HepG2 (cell line): ENCODE data around the gene MTA1. TPM values are rescaled to one million over a fixed set of nuclear protein-coding genes. Genes with fewer than 3 reads are reported as not detected.
A peak's percentile ranks its signal among the peaks of the same experiment; 100 is the strongest.

ENCODE experiments used
- CEBPB ChIP-seq: IDR thresholded peaks from 2 replicates; pipeline ENCODE4 v1.6.1; 2011; ENCODE audit warnings: low read depth, low read length, improper control_type of control experiment, borderline replicate concordance
- DMAP1 ChIP-seq: IDR thresholded peaks from 2 replicates; pipeline ENCODE4 v1.6.1; 2016
- FOXJ3 ChIP-seq: sonication (generic); formaldehyde crosslinking; IDR thresholded peaks from 2 replicates; pipeline ENCODE4 v1.4.0; 2020; ENCODE audit warnings: missing genetic modification reagents, mild to moderate bottlenecking, borderline replicate concordance
- FOXO4 ChIP-seq: sonication (generic); formaldehyde crosslinking; conservative IDR thresholded peaks from 2 replicates; pipeline ENCODE4 v1.8.1; 2023; ENCODE audit warnings: missing genetic modification reagents
- GRHL1 ChIP-seq: sonication (generic); formaldehyde crosslinking; conservative IDR thresholded peaks from 2 replicates; pipeline ENCODE4 v1.8.0; 2022; ENCODE audit warnings: missing genetic modification reagents
- HNRNPL ChIP-seq: fragments of 200-400 bp; formaldehyde crosslinking; IDR thresholded peaks from 2 replicates; pipeline ENCODE4 v1.6.1; 2017; ENCODE audit warnings: mild to moderate bottlenecking, low read depth, low read length
- HOXA5 ChIP-seq: sonication (generic); formaldehyde crosslinking; IDR thresholded peaks from 2 replicates; pipeline ENCODE4 v1.4.0; 2020; ENCODE audit warnings: missing genetic modification reagents
- NFE2L1 ChIP-seq: sonication (generic); formaldehyde crosslinking; IDR thresholded peaks from 2 replicates; pipeline ENCODE4 v1.4.0; 2020; ENCODE audit warnings: missing genetic modification reagents, mild to moderate bottlenecking, borderline replicate concordance
- TBL1XR1 ChIP-seq: fragments of 150-350 bp; IDR thresholded peaks from 2 replicates; pipeline ENCODE4 v1.6.1; 2014; ENCODE audit warnings: borderline replicate concordance, low read length; ENCODE audit not compliant: partially characterized antibody
- TCF12 ChIP-seq, 2 experiments: fragments of 450-650 bp in 1 of 2; sonication (generic) in 1 of 2; formaldehyde crosslinking in 1 of 2; IDR thresholded peaks; 2 replicates each; pipeline versions ENCODE4 v1.6.1 to v1.8.0; 2017 to 2022; ENCODE audit warnings: antibody characterized with exemption in 1 of 2, mild to moderate bottlenecking in 1 of 2, missing genetic modification reagents in 1 of 2, moderate library complexity in 1 of 2
- TRIM22 ChIP-seq: fragments of 450-650 bp; IDR thresholded peaks from 2 replicates; pipeline ENCODE4 v1.6.1; 2017
- ZBTB2 ChIP-seq: sonication (generic); formaldehyde crosslinking; IDR thresholded peaks from 2 replicates; pipeline ENCODE4 v1.8.0; 2022; ENCODE audit warnings: low read depth, missing genetic modification reagents
- ZFY ChIP-seq: sonication (generic); formaldehyde crosslinking; IDR thresholded peaks from 2 replicates; pipeline ENCODE4 v1.4.0; 2020; ENCODE audit warnings: missing genetic modification reagents
- ZNF121 ChIP-seq: sonication (generic); formaldehyde crosslinking; IDR thresholded peaks from 2 replicates; pipeline ENCODE4 v1.5.0; 2020; ENCODE audit warnings: mild to moderate bottlenecking, missing genetic modification reagents
- ZNF317 ChIP-seq: sonication (generic); formaldehyde crosslinking; IDR thresholded peaks from 2 replicates; pipeline ENCODE4 v1.5.0; 2020; ENCODE audit warnings: mild to moderate bottlenecking, missing genetic modification reagents
- polyA plus RNA-seq, 8 experiments: library from polyadenylated mRNA; depleted of rRNA in 3 of 8; stranded (reverse) in 7 of 8; unstranded in 1 of 8; fragments of >200 nt; fragmentation: Illumina TruSeq in 4 of 8; extraction: Trizol in 4 of 8; gene quantifications; 2 replicates each; pipeline versions ENCODE4 v1.2.1 to v1.2.3, GENCODE V29; 2011 to 2016; ENCODE audit warnings: low read depth in 4 of 8, missing spikeins in 1 of 8, mixed read lengths in 1 of 8; ENCODE audit not compliant: insufficient read depth in 1 of 8
- total RNA-seq, 5 experiments: library from RNA; depleted of rRNA; stranded (reverse); fragments of >200 nt; fragmentation: Illumina TruSeq; extraction: Trizol; gene quantifications; 2 replicates each; pipeline ENCODE4 v1.2.3, GENCODE V29; 2016; ENCODE audit warnings: low read depth in 1 of 5
- TF ChIP-seq, protein P1 (sequence below): sonication (generic); formaldehyde crosslinking; IDR thresholded peaks from 2 replicates; pipeline ENCODE4 v1.5.0; 2020; ENCODE audit warnings: missing genetic modification reagents
- TF ChIP-seq, protein P2 (sequence below): sonication (generic); formaldehyde crosslinking; IDR thresholded peaks from 2 replicates; pipeline ENCODE4 v1.5.1; 2020; ENCODE audit warnings: mild to moderate bottlenecking, missing genetic modification reagents, moderate library complexity

Gene MTA1
- total and polyA plus RNA-seq, 2 of the 13 experiments (the other 11 are each of a cell fraction or from before 2014, with no cell fraction given): 35.2 to 85.8 TPM

DNA sequence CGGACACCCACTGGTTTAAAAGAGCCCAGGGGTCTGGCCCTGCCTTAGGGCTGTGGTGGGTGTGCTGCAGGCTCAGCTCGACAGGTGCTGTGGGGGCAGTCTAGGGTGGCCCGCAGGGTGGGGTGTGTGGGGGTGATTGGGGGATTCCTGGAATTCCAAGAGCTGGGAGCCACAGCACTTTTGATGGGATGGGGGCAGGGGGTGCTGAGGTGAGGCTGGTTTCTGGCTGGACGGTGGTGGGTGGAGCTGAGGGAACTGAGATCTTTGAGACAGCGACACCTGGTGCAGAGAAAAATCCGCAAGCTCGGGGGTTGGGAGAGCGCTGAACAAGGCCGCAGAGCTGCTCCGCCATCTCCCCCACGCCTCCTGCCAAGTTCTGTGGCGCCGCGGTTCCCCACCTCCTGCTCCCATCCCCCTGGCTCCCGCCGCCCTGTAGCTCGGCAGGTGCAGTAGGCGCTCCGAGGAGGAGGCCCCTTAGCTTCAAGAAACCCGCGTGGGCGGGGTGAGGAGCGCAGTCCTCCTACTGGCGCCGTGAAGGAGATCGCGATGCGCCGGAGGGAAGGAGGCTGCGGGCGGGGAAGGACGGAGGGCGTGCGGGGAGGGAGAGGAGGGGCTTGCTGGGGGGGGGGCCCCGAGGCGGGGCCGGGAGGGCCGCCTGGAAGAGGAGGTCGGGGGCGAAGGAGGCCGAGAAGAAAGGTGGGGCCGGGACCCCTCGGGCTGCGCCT is 70.1 kb downstream of the MTA1 start (continued):
- TF ChIP-seq TRIM22: no peak
- peak; percentile 59 for TF ChIP-seq ZFY
- 0 out of 2 replicates have a peak, but pooled peaks have one; percentile 7 for TF ChIP-seq ZBTB2 (CRISPR knock-in tag)
- no peak for TF ChIP-seq FOXO4
- TF ChIP-seq ZNF121 (CRISPR knock-in tag): no peak
- no peak for TF ChIP-seq GRHL1 (CRISPR knock-in tag)
- no peak for TF ChIP-seq CEBPB
- no peak for TF ChIP-seq ZNF317 (CRISPR knock-in tag)
- TF ChIP-seq DMAP1 (CRISPR knock-in tag): peak; percentile 64; the same call in 1 of the 2 replicates
- TF ChIP-seq HNRNPL: 0 out of 2 replicates have a peak, but pooled peaks have one; percentile 53
- TF ChIP-seq HOXA5 (CRISPR knock-in tag): no peak
- no peak for TF ChIP-seq TCF12 (IDR thresholded peaks at IDR 0.05)
- TF ChIP-seq TCF12 (CRISPR knock-in tag; IDR thresholded peaks at IDR 0.05): 0 out of 2 replicates have a peak, but pooled peaks have one; percentile 30
- no peak for TF ChIP-seq NFE2L1 (CRISPR knock-in tag)
- TF ChIP-seq TBL1XR1: no peak
- TF ChIP-seq, protein P1, sequence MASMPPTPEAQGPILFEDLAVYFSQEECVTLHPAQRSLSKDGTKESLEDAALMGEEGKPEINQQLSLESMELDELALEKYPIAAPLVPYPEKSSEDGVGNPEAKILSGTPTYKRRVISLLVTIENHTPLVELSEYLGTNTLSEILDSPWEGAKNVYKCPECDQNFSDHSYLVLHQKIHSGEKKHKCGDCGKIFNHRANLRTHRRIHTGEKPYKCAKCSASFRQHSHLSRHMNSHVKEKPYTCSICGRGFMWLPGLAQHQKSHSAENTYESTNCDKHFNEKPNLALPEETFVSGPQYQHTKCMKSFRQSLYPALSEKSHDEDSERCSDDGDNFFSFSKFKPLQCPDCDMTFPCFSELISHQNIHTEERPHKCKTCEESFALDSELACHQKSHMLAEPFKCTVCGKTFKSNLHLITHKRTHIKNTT (CRISPR knock-in tag): no peak
- TF ChIP-seq, protein P2, sequence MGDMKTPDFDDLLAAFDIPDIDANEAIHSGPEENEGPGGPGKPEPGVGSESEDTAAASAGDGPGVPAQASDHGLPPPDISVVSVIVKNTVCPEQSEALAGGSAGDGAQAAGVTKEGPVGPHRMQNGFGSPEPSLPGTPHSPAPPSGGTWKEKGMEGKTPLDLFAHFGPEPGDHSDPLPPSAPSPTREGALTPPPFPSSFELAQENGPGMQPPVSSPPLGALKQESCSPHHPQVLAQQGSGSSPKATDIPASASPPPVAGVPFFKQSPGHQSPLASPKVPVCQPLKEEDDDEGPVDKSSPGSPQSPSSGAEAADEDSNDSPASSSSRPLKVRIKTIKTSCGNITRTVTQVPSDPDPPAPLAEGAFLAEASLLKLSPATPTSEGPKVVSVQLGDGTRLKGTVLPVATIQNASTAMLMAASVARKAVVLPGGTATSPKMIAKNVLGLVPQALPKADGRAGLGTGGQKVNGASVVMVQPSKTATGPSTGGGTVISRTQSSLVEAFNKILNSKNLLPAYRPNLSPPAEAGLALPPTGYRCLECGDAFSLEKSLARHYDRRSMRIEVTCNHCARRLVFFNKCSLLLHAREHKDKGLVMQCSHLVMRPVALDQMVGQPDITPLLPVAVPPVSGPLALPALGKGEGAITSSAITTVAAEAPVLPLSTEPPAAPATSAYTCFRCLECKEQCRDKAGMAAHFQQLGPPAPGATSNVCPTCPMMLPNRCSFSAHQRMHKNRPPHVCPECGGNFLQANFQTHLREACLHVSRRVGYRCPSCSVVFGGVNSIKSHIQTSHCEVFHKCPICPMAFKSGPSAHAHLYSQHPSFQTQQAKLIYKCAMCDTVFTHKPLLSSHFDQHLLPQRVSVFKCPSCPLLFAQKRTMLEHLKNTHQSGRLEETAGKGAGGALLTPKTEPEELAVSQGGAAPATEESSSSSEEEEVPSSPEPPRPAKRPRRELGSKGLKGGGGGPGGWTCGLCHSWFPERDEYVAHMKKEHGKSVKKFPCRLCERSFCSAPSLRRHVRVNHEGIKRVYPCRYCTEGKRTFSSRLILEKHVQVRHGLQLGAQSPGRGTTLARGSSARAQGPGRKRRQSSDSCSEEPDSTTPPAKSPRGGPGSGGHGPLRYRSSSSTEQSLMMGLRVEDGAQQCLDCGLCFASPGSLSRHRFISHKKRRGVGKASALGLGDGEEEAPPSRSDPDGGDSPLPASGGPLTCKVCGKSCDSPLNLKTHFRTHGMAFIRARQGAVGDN: peak; percentile 58; the same call in 1 of the 2 replicates
- no peak for TF ChIP-seq FOXJ3 (CRISPR knock-in tag)
